Vagina (tissue), 2 donors: Measurements from ENCODE around the gene HOXD12. TPM values are rescaled to one million over a fixed set of nuclear protein-coding genes. Genes with fewer than 3 reads are reported as not detected.

Source experiments
- DNase-seq, 2 donors: peaks; one replicate each; pipeline ENCODE4 v3.0.0-alpha.2; 2017; ENCODE audit errors: extremely low spot score in 2 of 2
- H3K27ac ChIP-seq: fragments of 200-600 bp; sonication (generic); one replicate; pipeline ENCODE4 v1.5.1; 2019
- H3K27me3 ChIP-seq: fragments of 200-600 bp; sonication (generic); one replicate; pipeline ENCODE4 v1.5.1; 2019
- H3K36me3 ChIP-seq, 2 donors: fragments of 200-600 bp; sonication (generic); one replicate each; pipeline ENCODE4 v1.5.1; 2017 to 2019
- H3K4me1 ChIP-seq: fragments of 200-600 bp; sonication (generic); one replicate; pipeline ENCODE4 v1.5.1; 2019
- H3K4me3 ChIP-seq, 2 donors: fragments of 200-600 bp; sonication (generic); 1 replicate in 1 of 2; 2 replicates in 1 of 2; pipeline ENCODE4 v1.5.1; 2016 to 2019
- H3K9me3 ChIP-seq: fragments of 200-600 bp; sonication (generic); one replicate; pipeline ENCODE4 v1.5.1; 2019
- POLR2A ChIP-seq, 2 donors: fragments of 450-650 bp; IDR thresholded peaks; one replicate each; pipeline ENCODE4 v1.6.1; 2017; ENCODE audit warnings: antibody characterized with exemption in 2 of 2, mild to moderate bottlenecking in 2 of 2, moderate library complexity in 2 of 2
- POLR2AphosphoS5 ChIP-seq, 2 donors: sonication (generic); formaldehyde crosslinking; IDR thresholded peaks; one replicate each; pipeline ENCODE4 v1.9.0; 2017; ENCODE audit warnings: antibody characterized with exemption in 2 of 2, mild to moderate bottlenecking in 2 of 2, low read depth in 1 of 2; ENCODE audit not compliant: insufficient read depth in 1 of 2
- intact Hi-C: fragments of 100-400 bp; cut with DNase I; formaldehyde crosslinking; loops from one replicate; pipeline ENCODE4 v1.15.1; 2023
- total RNA-seq: library from RNA; depleted of rRNA; stranded (reverse); fragments of >200 nt; gene quantifications from one replicate; pipeline ENCODE4 v1.2.3, GENCODE V29; 2016
- TF ChIP-seq, protein P1 (sequence below), 3 experiments: fragments of 450-650 bp in 2 of 3; fragments of 200-600 bp in 1 of 3; sonication (generic) in 1 of 3; IDR thresholded peaks; one replicate each; pipeline ENCODE4 v1.5.1; 2017 to 2019; ENCODE audit warnings: antibody characterized with exemption in 3 of 3, mild to moderate bottlenecking in 2 of 3, moderate library complexity in 2 of 3

The HOXD12 gene
- total RNA-seq, 1 donor from 2014 or later: 1.7 TPM

DNA sequence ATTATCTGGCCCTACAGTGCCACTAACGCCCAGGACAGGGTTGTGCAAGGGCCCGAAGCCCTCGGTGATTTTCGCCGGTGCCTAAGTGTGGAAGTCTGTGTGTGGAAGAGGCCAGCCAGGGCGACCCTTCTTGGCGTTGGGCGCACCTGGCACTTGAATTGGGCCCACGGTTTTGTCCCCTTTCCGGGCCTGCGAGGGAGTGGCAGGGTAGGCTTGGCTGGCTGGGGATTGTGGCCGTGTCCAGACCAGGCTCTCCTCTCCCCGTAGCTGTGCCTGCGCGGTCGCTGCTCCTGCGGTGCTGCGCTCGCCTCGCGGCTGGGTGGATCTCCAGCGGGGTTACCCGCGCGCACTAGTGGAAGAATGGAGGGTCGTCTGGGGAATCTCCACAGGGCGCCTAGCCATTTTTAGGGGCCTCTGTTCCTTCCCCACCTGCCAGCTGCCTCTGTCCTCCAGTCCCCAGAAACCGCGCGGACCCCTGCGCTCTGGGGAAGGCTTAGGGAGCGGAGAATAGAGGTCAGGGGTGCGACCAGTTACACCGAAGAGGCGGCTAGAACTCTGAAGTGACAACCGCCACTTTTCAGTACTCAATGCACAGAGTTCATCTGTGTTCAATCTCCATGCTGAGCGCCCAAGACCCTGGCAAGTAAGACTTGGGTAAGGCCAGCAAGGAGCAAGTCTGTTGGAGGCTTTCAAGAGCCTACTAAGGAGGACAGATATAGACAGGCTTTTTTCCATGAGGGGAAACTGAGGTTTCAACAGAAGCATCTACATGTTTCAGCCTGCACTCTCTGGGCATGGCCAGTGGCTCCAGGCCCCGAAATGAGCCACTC, 31.8 kb upstream of the HOXD12 start:
- H3K4me3 ChIP-seq: no peak overlapping the region
- H3K27me3 ChIP-seq: no peaks in the 10 kb centered on the region
- intact Hi-C loops: no loop called here
- DNase-seq: no peak
- TF ChIP-seq, protein P1, sequence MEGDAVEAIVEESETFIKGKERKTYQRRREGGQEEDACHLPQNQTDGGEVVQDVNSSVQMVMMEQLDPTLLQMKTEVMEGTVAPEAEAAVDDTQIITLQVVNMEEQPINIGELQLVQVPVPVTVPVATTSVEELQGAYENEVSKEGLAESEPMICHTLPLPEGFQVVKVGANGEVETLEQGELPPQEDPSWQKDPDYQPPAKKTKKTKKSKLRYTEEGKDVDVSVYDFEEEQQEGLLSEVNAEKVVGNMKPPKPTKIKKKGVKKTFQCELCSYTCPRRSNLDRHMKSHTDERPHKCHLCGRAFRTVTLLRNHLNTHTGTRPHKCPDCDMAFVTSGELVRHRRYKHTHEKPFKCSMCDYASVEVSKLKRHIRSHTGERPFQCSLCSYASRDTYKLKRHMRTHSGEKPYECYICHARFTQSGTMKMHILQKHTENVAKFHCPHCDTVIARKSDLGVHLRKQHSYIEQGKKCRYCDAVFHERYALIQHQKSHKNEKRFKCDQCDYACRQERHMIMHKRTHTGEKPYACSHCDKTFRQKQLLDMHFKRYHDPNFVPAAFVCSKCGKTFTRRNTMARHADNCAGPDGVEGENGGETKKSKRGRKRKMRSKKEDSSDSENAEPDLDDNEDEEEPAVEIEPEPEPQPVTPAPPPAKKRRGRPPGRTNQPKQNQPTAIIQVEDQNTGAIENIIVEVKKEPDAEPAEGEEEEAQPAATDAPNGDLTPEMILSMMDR (IDR thresholded peaks at IDR 0.05): no peak
- no peak for TF ChIP-seq POLR2AphosphoS5 (IDR thresholded peaks at IDR 0.05; ENCODE audit: insufficient read depth in 1 of 2, low read depth in 1 of 2)
- TF ChIP-seq POLR2A (IDR thresholded peaks at IDR 0.05): no peak
- no peaks in the 10 kb centered on the region for H3K9me3 ChIP-seq
- no peak overlapping the region for H3K27ac ChIP-seq
- no peaks in the 10 kb centered on the region for H3K4me1 ChIP-seq
- no peaks in the 10 kb centered on the region for H3K36me3 ChIP-seq

DNA sequence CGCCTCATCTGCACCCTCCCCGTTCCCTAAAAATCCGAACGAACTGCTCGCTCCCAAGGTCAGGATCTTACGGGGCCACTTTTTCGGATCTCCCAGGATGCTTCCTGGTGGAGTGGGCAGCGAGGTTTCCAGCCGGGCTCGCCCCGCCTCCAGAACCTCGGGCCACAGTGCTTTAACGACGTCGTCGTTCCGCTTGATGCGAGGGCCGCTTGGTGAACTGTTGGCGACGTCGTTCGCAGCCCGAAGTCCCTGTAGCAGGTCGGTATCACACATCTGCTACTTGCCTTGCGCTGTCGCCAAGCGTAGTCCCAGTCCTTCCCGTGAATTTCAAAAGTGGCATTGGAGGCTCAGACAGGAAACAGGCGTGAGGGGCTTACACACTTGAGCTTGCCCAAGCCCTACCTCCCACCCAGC, 31.2 kb upstream of the HOXD12 start:
- Histone ChIP-seq H3K27ac (no peak overlapping the region), H3K27me3 (no peaks in the 10 kb centered on the region), H3K4me3 (no peak overlapping the region), H3K9me3 (no peaks in the 10 kb centered on the region), H3K4me1 (no peaks in the 10 kb centered on the region), H3K36me3 (no peaks in the 10 kb centered on the region)
- no peak for DNase-seq
- intact Hi-C loops: no loop called here
- TF ChIP-seq, protein P1 (IDR thresholded peaks at IDR 0.05): no peak
- TF ChIP-seq POLR2A (IDR thresholded peaks at IDR 0.05) (no peak), POLR2AphosphoS5 (IDR thresholded peaks at IDR 0.05; ENCODE audit: insufficient read depth in 1 of 2, low read depth in 1 of 2) (no peak)

DNA sequence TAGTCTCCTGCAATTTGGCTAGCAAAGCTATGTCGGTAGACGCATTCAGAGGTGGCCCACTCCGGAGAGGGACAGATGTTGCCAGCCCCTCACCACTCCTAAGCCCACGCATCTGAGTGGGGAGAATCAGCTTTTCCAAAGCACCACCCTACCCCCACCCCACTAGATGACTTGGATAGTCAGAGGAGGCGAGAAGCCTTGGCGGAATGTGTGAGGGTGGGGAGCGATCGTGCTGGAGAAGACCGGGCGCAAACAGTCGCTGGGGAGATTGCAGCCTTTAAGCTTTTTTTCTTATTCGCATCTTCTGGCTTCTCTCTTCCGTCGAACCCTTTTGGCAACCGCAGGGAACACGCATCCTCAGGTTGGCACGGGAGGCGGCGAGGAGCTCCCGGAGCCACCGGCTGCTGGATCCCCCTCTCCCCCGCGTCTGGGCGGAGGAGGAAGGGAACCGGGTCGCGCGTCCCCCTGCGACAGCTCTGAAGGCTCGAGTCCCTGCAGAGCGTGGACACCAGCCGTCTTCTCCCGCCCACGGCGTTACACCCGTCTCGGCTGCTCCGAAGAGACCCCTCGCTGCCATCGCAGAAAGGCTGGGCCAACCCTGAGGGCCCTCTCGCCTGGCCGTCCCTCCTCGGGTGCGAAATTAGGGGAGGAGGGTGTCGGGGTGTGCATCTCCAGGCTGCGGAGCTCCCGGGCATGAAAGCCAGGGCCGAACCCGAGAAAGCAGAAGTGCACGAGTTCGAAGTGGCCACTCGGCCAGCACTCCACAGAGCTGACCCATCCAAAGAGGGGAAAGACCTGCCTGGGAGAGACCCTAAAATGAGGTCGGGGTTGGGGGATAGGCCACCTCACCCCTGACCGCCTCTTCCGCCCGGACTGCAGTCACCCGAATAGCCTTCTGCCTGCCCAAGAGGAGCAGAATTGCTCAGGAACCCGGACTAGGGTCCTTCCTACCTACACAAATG, 28.0 kb upstream of the HOXD12 start:
- Histone ChIP-seq H3K4me3 (no peak overlapping the region), H3K4me1 (no peaks in the 10 kb centered on the region), H3K27me3 (no peaks in the 10 kb centered on the region), H3K36me3 (no peaks in the 10 kb centered on the region), H3K27ac (no peak overlapping the region), H3K9me3 (no peaks in the 10 kb centered on the region)
- intact Hi-C loops: no loop called here
- DNase-seq: no peak
- TF ChIP-seq, protein P1 (IDR thresholded peaks at IDR 0.05): no peak
- no peak for TF ChIP-seq POLR2AphosphoS5 (IDR thresholded peaks at IDR 0.05; ENCODE audit: insufficient read depth in 1 of 2, low read depth in 1 of 2)
- TF ChIP-seq POLR2A (IDR thresholded peaks at IDR 0.05): no peak

DNA sequence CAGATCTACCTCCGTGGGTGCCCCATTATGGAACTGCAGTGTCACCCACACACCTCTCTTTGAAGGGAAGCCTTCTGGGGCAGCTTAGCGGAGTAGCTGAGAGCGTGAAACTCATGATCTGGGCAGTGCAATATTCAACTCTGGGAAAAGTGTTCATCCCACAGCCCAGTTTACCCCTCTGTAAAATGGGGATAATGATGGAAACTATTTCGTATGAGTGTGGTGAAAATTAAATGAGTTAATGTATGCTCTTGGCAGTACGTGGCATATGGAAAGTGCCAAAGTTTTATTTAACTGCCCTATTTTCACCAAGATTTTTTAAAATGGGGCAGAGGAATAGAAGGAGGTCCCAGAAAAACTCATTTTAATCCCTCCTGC, 27.3 kb upstream of the HOXD12 start:
- no peaks in the 10 kb centered on the region for H3K36me3 ChIP-seq
- no peak overlapping the region for H3K4me3 ChIP-seq
- no peaks in the 10 kb centered on the region for H3K9me3 ChIP-seq
- intact Hi-C loops: no loop called here
- TF ChIP-seq, protein P1 (IDR thresholded peaks at IDR 0.05): no peak
- no peak for TF ChIP-seq POLR2A (IDR thresholded peaks at IDR 0.05)
- no peak for TF ChIP-seq POLR2AphosphoS5 (IDR thresholded peaks at IDR 0.05; ENCODE audit: insufficient read depth in 1 of 2, low read depth in 1 of 2)
- H3K27me3 ChIP-seq: no peaks in the 10 kb centered on the region
- no peak overlapping the region for H3K27ac ChIP-seq
- DNase-seq: no peak
- H3K4me1 ChIP-seq: no peaks in the 10 kb centered on the region
